ENCODE measurements around the gene EPHA8. TPM values are rescaled to one million over a fixed set of nuclear protein-coding genes. Genes with fewer than 3 reads are reported as not detected.

The EPHA8 gene
- total RNA-seq, 1 donor from 2014 or later: not detected

DNA sequence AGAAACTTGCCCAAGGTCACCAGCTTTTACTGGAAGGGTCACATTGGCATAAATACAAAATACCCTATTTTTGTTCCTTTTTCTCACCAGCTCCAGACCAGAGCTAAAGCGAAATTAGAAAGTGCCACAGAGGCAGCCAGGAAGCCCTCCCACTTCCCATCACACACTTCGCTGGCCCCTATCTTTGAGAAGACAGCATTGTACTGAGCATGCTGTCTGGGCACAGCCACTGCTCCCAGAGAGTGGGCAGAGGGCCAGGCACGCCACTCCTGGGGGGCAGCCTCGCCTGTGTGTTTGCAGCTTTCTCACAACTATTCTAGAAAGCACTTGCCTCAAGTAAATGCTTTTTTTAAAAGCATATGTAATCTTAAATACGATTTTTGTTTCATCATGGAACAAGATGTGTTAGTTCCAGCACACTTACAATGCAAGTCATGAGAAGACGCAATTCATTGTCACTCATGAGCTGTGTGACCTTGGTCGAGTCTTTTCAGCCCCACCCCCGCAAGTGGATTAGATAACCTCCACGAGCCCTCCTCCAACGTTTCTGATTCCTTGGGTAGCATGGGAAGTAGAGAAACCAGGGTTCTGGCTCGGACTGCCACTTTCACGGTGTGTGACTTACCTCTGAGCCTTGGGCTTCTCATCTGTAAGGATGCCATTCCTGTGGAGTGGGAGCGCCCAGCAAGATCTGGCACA lies 25.7 kb upstream of the EPHA8 start:
- no peak for DNase-seq

DNA sequence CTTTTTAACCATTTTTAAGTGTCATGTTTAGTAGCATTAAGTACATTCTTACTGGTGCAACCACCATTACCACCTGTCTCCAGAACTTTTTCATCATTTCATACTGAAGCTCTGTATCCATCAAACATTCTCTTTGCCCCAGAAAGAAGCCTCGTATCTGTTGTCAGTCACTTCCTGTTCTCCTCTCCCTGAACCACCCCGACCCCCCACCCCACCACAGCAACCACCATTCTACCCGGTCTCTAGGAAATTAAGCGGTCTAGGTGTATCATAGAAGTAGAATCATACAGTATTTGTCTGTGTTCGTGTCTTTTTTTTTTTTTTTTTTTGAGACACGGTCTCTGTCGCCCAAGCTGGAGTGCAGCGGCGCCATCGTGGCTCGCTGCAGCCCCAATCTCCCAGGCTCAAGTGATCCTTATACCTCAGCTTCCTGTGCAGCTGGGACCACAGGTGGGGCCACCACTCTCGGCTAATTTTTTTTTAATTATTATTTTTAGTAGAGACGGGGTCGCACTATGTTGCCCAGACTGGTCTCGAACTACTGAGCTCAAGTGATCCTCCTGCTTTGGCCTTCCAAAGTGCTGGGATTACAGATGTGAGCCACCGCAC lies 23.7 kb upstream of the EPHA8 start:
- no peak for DNase-seq

DNA sequence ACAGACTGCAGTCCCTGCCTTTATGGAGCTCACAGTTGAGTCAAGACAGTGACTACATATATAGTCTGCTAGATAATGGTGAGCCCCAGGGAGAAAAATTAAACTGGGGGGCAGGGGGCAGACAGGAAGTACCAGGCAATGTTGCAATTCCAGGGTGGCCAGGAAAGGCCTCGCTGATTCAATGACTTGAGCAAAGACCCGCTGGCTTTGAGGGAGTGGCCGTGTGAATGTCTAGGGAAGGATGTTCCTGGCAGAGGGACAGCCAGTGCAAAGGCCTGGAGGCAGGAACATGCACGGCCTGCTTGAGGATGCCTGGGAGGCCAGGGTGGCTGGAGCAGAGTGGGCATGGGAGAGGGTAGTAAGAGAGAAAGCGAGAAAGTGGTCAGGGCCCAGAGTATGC lies 23.0 kb upstream of the EPHA8 start:
- no peak for DNase-seq

DNA sequence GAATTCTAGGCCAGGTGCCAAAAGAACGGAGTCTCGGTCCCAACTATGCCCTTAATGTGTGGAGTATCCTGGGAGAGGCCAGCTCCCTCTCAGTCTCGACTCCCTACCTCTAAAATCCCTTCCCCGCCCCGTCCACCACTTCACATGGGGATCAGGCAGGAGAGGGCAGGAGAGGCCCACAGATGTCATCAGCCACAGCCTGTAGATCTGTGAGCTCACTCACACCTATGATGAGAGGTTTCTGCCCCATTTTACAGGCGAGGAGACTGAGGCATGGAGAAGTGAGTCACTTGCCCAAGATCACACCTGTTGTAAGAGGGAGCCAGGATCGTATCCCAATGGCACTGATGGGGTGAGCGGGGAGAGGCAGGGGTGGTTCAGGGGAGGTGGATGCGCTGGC lies 20.4 kb upstream of the EPHA8 start:
- DNase-seq: no peak

DNA sequence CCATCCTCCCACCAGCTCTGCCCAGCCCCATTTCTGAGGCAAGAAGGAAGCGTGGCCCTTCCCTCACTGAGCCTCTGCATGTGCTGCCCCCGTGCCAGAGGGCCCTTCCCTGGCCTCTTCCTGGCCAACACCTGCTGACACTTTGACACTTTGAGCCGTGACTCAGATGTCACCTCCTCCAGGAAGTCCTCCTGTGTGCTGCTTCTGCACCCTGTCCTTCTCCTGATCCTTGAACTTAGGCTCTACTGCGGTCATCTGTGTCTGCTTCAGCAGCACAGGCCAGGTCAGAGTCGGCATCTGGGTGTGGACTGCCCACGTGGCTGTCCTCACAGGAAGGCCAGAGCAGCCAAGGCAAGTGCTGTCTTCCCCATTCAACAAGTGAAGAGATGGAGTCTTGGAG lies 19.6 kb upstream of the EPHA8 start:
- DNase-seq: no peak

DNA sequence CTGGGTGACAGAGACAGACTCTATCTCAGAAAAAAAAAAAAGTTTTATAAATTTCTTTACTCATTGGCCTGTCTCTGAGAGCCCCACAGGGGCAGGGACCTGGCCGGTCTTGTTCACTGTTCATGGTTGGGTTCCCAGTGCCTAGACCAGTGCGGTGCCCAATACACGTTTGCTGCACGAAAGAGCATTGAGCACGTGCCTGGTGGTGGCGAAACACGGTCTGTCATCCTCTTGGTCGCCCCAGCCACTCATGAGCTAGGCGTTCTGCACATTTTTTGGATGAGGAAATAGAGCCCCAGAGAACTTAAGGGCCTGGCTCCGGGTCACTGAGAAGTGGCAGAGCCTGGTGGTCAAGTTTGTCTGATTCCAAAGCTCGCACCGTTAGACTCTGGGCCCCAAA lies 18.7 kb upstream of the EPHA8 start:
- DNase-seq: no peak

DNA sequence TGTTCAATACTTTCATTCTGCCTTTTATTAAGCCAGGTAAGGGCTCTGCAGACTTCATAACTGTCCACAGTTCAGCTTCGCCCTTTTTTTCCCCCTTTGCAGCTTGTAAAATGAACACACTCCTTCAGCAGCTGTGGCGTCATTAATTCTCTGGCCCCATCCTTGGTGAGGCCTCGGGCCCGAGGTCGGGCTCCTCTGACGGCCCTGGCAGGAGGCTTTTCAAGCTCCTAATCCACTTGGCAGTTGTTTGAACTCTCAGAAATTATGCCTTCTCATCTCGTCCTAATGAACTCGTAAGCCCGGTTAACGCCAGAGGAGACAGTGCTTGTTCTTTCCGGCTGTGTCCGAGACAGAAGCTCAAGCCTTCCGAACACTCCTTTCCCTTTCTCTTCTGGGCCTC lies 18.1 kb upstream of the EPHA8 start:
- no peak for DNase-seq

DNA sequence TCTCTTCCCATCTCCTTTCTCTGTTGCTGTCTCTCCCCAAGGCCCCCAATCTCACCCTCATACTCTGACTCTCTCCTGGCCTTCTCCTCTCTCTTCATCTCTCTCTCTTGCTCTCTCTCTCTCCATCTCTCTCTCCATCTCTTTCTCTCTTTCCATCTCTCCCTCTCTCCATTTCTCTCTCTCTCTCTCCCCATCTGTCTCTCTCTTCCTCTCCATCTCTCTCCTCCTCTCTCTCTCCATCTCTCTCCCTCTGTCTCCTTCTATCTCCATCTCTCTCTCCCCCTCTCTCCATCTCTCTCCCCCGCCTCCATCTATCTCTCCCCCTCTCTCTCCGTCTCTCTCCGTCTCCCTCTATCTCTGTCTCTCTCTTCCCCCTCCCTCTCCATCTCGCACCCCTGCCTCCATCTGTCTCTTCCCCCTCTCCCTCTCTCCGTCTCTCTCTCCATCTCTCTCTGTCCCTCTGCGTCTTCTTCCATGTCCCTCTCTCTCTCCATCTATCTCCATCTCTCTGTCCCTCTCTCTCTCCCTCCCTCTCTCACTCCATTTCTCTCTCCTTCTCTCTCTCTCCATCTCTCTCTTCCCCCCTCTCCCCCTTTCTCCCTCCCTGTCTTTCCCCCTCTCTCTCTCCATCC lies 16.0 kb upstream of the EPHA8 start:
- no peak for DNase-seq

DNA sequence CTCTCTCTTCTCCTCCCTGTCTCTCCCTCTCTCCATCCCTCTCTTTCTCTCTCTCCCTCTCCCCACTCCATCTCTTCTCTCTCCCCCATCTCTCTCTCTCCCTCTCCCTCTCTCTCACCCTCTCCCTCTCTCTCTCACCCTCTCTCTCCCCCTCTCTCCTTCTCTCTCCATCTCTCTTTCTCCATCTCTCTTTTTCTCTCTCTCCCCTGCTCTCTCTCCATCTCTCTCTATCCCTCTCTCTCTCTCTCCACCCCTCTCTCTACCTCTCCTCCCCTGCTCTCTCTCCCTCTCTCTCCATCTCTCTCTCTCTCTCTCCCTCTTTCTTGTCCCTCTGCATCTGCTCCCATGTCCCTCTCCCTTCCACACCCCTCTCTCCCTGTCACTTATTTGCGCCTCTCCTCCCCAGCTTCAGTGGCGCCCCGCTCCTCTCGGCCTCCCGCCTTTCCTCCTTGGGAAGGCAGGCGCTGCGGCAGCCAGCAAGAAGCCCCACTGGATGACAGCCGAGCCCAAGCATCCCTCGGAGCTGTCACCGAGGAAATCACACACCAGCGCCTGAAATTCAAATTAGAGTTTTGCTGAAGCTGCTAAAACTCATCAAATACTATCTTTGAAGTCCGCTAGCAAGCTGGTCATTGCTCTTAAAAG lies 15.3 kb upstream of the EPHA8 start:
- DNase-seq: no peak

DNA sequence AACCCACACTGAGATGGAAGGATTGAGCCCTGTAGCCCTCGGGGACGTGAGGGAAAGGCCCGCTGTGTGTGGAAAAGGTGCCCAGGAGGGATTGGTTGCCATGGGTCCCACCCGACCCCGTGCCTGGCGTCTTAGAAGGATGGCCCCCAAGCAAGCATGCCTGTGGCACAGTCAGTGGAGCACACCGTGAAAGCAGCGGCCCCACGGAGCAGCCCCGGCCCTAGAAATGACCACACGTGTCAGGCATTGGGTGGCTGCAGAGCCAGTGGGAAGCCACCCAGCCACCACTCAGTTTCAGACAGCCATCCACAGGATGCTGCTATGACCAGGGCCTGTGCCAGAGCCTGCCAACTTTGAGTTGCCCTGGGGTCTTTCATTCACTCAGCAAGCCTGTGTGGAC lies 13.3 kb upstream of the EPHA8 start:
- no peak for DNase-seq

DNA sequence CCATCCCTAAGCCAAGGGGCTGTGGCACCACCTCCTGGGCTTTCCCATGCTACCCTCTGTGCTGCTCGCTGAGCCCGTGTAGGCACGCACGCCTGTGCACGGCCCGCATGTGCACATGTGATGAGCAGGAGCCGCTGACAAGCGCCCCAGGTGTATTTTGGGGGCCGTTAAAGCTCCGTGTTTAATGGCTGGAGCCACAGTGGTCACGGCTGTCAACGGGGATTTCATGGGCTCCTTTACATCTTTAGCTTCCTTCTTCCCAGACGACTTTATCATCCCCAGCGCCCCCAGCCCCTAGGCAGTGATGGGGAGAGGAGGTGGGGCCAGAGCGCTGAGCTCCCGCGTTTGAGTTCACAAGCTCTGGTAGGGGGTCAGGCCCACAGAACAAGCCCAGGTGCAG lies 11.7 kb upstream of the EPHA8 start:
- DNase-seq: no peak

DNA sequence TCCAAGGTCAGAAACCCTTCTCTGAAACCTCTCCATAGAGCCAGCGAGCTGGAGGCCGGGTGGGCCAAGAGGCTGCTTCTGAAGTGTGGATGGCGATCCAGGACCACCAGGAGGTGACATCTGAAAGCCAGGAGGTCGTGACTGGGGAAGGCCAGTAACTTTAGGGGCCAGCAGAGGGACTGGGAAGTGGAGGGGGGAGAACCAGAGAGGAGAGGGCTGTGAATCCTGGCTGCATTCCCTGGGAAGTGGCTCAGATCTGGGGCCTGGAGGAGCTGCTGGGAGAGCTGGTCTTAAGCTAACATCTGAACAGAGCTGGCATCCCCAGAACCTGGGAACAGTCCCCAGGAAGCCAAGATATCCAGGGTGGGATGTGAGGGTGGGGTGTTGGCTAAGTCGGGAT lies 11.3 kb upstream of the EPHA8 start:
- no peak for DNase-seq

DNA sequence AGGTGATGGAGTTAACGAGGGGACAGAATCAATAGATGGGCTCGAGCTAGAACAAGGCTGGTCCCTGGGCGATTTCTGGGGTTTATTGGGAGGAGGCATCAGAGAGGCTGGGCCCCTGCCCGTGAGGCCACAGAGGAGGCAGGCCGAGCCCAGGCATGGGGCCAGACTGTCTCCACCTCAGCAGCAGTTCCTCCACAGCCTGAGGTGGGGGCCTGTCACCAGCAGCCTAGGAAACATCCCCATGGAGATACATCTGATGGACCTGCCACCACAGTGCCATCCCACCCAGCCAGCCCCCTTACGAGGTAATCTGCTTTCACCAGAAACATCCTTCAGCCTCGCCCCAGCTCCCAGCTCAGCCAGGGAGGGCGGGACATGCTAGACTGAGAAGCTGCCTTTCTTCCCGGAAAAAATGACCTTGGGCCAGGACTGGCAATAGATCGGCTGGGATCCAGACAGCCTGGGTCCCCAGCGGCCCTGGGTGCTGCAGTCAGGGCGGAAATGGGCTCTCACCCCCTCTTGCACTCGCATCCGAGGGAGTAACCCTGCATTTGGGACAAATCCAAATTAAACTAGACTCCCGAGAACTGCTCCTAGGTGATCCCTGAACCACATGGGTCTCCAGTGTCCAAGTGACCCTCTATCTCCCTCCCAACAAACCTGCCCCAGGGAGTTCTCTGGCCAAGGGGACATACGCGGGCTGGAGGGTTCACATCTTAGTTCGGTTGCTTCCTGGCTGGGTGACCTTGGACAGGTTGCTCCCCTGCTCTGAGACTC lies 10.0 kb upstream of the EPHA8 start:
- DNase-seq: no peak

DNA sequence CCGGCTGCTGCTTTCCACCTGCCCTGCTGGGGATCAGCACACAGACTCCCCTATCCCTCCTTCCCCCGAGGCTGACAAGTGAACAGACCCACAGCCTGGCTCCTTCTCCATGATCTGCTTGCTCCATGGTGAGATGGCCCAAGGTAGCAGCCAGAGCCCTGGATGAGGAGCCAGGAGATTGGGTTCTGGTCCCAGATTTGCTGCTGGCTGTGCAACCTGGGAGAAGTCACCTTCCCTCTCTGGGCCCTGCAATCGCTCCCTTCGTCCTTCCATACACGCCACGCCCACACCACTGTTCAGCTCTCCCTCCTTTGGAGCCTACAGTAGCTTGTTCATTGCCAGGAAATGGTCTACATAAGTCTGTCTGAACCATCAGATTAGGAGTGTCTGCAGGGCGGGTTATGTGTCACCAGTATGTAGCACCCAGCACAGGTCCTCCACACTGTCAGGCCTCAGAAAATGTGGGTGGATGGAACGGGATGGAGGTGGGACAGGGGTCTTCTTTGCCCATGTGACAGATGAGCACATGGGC lies 9.2 kb upstream of the EPHA8 start:
- no peak for DNase-seq

DNA sequence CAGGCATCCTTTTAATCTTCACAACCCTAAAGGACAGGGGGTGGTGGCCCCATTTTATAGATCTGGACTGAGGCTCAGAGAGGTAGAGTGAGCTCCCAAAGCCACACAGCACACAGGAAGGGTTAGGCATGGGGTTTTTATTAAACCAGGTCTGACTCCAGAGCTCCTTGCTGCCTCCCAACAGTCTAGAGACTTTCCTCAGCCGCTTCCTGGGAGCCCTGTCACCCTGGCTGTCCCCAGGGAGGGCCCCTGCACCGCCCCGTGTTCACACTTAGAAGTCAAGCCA lies 8.0 kb upstream of the EPHA8 start:
- DNase-seq: no peak

DNA sequence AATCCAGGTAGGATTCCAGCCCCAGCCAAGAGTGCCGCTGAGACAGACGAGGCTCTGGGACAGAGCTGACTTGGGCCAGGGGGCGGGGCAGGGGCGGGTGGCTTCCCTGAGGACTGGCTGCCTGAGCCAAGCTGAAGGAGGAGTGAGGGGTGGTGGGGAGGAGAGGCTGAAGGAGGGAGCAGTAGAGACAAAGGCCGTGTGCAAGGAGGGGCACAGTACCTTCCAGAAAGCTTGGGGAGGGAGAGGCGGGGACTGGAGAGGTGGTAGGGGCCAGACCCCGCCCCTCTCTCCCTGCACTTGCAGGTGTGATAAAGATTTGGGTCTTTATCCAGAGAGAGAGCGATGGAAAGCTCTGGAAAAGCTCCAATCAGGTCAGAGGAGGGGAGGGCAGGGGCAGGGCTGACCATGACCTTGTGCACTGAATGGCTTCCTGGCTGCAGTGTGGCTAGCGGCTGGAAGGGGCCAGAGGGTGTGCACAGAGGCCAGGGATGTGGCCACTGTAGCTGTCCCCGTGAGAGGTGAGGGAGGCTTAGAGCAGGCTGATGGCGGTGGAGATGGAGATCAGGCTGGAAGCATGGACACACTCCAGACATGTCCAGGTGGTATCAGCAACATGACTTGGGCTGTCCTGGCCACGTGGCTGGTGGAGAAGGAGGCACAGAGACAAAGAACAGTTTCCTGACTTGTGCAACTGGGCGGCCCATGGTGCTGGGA lies 6.7 kb upstream of the EPHA8 start:
- DNase-seq: no peak

DNA sequence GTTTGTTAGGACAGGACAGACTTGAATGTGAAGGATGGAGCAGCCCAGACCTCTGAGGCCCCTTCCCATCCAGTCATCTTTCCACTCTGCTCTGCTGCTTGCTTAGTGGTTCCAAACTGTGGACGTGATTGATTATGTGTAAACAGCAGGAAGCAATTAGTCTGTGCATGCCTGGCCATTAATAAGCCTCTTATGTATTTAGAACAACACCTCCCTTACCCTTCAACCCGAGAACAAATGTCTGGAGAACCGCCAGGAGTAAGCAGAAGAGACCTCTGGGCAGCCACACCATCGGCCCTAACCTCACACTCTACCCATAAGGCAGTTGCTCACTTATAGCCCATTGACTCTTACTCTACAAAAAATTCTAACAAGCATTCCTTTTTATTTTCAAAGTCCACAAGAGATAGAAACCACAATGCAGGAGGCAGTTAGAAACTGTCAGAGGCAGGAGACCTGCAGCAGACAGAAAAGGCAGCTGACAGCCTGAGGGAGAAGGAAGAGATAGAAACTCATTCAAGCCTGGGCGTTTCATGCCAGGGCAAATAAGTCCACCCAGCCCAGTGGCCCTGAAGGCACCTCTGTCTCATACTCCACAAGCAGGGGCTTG lies 5.8 kb upstream of the EPHA8 start:
- no peak for DNase-seq

DNA sequence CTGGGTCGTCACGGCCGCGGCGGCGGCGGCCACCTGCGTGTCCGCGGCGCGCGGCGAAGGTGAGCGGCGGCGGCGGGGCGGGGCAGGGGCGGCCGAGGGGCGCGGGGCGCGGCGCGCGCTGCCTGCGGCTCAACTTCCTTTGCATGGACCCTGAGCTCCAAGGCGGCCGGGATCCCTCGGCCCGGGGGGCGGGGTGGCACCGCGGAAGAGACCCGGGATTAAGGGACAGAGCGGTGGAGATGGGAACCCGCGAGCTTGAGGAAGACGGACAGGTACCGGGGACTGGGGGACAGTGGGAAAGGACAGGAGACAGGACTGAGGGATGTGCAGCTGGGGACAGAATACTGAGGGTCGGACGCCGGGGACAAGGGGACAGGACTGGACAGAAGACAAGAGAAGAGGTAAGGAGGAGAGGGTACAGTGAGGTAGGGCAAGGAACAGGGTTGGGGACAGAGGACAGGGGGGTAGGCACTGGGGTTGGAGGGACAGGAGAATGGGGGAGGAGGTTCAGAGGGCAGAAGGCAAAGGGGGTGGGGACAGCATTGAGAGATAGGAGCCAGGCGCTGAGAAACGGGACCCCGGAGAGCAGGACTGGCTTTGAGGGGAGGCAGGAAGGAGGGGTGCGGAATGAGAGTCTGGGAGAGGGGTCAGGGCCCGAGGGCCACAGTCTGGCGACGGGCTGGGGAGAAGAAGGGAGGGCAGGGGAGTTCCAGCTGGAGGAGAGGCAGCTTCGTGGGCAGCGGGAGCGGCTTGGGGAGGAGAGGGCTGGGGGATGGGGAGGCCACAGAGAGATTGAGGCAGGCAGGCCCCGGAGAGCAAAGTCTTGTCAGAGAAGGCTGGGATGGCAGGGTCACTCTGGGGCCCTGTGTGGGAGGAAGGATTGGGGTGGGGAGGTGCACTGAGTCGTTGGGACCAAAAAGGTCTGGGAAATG lies 648 bp downstream of the EPHA8 start:
- DNase-seq: no peak

DNA sequence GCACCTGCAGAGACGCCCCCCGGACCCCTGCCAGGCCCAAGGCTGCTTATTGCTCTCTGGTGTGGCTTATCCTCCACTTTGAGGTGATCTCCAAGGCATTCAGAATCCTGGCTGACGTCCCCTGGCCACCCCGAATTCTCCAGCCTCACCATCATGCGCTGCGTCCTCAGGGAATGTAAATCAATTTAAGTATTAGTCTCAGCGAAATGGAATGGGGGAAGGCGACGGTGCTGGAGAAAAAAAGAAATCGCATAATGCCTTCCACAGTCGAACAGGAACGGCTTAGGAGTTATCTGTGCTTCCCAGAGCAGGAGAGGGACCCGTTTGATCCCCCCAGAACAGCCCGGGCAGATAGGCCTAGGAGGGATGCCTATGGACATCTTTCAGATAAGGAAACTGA lies 2.9 kb downstream of the EPHA8 start:
- DNase-seq: no peak

DNA sequence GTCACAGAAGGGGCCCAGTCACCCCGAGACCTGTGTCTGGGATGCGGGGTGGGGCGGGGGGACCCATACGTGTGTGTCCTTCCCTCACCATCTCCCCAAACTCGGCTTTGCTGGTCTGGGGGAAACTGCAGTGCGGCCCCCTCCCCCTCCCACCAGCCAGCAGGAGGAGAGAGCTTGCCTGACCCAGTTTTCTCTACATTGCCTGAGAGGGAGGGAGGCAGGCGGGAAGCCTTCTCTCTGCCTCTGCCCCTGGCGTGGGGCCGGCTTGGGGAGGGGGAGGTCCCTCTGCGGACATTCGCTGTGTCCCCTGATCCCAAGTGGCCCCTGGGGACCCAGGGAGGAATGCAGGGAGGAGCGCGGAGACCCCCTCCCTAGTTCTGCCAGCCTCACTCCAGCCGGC lies 3.9 kb downstream of the EPHA8 start:
- no peak for DNase-seq

DNA sequence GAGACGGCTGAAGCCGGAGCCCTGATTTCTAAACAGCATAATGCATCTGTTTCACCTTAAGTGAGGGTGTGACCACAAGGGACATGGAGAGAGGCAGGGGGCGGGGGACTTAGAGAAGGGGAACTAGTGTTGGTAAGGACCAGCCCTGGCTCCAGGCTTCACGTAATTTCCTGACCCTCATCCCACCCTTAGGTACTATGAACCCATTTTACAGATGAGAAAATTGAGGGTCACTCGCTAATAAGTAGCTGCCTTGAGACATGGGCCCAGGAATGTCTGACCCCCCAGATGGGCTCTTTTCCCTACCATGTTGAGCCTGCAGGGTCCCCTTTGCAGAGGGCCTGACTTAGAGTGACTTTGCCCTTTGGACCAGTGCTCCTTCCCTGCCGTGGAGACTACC lies 4.7 kb downstream of the EPHA8 start:
- DNase-seq: no peak

Data from dermis blood vessel endothelial cell (primary cell).